Body of pancreas (tissue), 4 donors: ENCODE results near the gene EPN2.
A peak's percentile ranks its signal among the peaks of the same experiment; 100 is the strongest.

Source experiments
- CTCF ChIP-seq, 7 experiments: fragments of 450-650 bp in 4 of 7; fragments of 200-600 bp in 3 of 7; sonication (generic) in 3 of 7; IDR thresholded peaks; one replicate each; pipeline ENCODE4 v1.5.1; 2016 to 2019; ENCODE audit warnings: antibody characterized with exemption in 7 of 7
- POLR2A ChIP-seq, 3 donors: fragments of 450-650 bp; IDR thresholded peaks; one replicate each; pipeline ENCODE4 v1.6.1; 2016; ENCODE audit warnings: antibody characterized with exemption in 3 of 3, mild to moderate bottlenecking in 2 of 3

DNA sequence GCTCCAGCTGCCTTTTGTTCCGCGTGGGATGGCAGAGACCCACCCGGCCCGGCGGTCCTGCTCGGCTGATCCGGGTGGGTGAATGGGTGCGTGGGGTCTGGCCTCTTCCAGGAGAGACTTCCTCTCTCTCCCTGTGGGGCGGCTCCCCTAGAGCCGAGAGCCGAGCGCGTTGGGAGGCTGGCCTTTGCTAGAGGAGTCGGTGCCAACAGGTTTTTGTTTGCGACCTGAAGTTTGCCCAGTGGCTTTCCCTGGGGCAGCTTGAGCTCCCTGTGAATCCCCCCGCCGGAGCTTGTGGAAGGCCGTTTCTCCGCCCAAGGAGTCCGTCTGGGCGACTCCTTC lies 970 bp downstream of the EPN2 start:
- TF ChIP-seq CTCF (IDR thresholded peaks at IDR 0.05), result no peak
- TF ChIP-seq POLR2A (IDR thresholded peaks at IDR 0.05), result peak in 2 of 3 donors; percentile 53 to 55
